Vagina (tissue), 2 donors: Measurements from ENCODE around the gene HSPB3.

Experiments used
- POLR2A ChIP-seq, 2 donors: fragments of 450-650 bp; IDR thresholded peaks; one replicate each; pipeline ENCODE4 v1.6.1; 2017; ENCODE audit warnings: antibody characterized with exemption in 2 of 2, mild to moderate bottlenecking in 2 of 2, moderate library complexity in 2 of 2
- POLR2AphosphoS5 ChIP-seq, 2 donors: sonication (generic); formaldehyde crosslinking; IDR thresholded peaks; one replicate each; pipeline ENCODE4 v1.9.0; 2017; ENCODE audit warnings: antibody characterized with exemption in 2 of 2, mild to moderate bottlenecking in 2 of 2, low read depth in 1 of 2; ENCODE audit not compliant: insufficient read depth in 1 of 2

GRCh38 chr5:54446379-54446732 is 9.1 kb upstream of the HSPB3 start:
- no peak for TF ChIP-seq POLR2A (IDR thresholded peaks at IDR 0.05)
- no peak for TF ChIP-seq POLR2AphosphoS5 (IDR thresholded peaks at IDR 0.05; ENCODE audit: insufficient read depth in 1 of 2, low read depth in 1 of 2)
